AG10803 (cell line): ENCODE results near the gene TMEM201.

ENCODE experiments used
- DNase-seq: peaks from one replicate; pipeline ENCODE4 v3.0.0; 2010; ENCODE audit warnings: low read depth
- H3K4me3 ChIP-seq: 2 replicates; pipeline ENCODE4 v1.5.1; 2011; ENCODE audit warnings: mild to moderate bottlenecking, low read length, control low read depth
- CTCF ChIP-seq: conservative IDR thresholded peaks from 2 replicates; pipeline ENCODE4 v1.5.1; 2011; ENCODE audit warnings: mild to moderate bottlenecking, low read length, control low read depth, inconsistent platforms

The TMEM201 gene

GRCh38 chr1:9654834-9655723 lies 66.4 kb downstream of the TMEM201 start:
- DNase-seq: no peak
- TF ChIP-seq CTCF: no peak
- no peak overlapping the region for H3K4me3 ChIP-seq

- DNase-seq: no peak
- H3K4me3 ChIP-seq: no peak overlapping the region
Observed at GRCh38 chr1:9655836-9656235, 67.1 kb downstream of the TMEM201 start.

GRCh38 chr1:9657521-9658032 lies 68.9 kb downstream of the TMEM201 start:
- no peak for DNase-seq
- H3K4me3 ChIP-seq: no peak overlapping the region
- no peak for TF ChIP-seq CTCF

More at GRCh38 chr1:9655836-9656235, 67.1 kb downstream of the TMEM201 start:
- TF ChIP-seq CTCF: no peak

- TF ChIP-seq CTCF: no peak
- DNase-seq: no peak
- no peak overlapping the region for H3K4me3 ChIP-seq
Observed at GRCh38 chr1:9658199-9658598, 69.5 kb downstream of the TMEM201 start.

GRCh38 chr1:9659328-9659727 lies 70.6 kb downstream of the TMEM201 start:
- no peak overlapping the region for H3K4me3 ChIP-seq
- DNase-seq: peak; percentile 84
- no peak for TF ChIP-seq CTCF

- TF ChIP-seq CTCF: no peak
- no peak for DNase-seq
- H3K4me3 ChIP-seq: no peak overlapping the region
Observed at GRCh38 chr1:9663257-9663656, 74.5 kb downstream of the TMEM201 start.
